T-helper 2 cell (primary cell): Measurements from ENCODE around the gene LRRC61.

Source experiments
- DNase-seq, 5 experiments: peaks; one replicate each; pipeline versions ENCODE4 v3.0.0 to v3.0.0-alpha.2; 2012 to 2022

LRRC61 gene

GRCh38 chr7:150332852-150333635 lies 9.9 kb downstream of the LRRC61 start:
- DNase-seq = no peak

- no peak for DNase-seq
These were observed 10.5 kb downstream of the LRRC61 start for GRCh38 chr7:150333659-150334058.

GRCh38 chr7:150334108-150334507 lies 11.0 kb downstream of the LRRC61 start:
- DNase-seq = no peak

- no peak for DNase-seq
These were observed 12.1 kb downstream of the LRRC61 start for GRCh38 chr7:150335108-150335773.

GRCh38 chr7:150335774-150336112 lies 12.6 kb downstream of the LRRC61 start:
- DNase-seq = no peak

- DNase-seq = no peak
These were observed 13.6 kb downstream of the LRRC61 start for GRCh38 chr7:150336746-150337145.

- no peak for DNase-seq
These were observed 14.0 kb downstream of the LRRC61 start for GRCh38 chr7:150337179-150337578.

GRCh38 chr7:150337659-150338081 lies 14.5 kb downstream of the LRRC61 start:
- no peak for DNase-seq

GRCh38 chr7:150338166-150338829 lies 15.1 kb downstream of the LRRC61 start:
- no peak for DNase-seq

- DNase-seq = no peak
These were observed 16.3 kb downstream of the LRRC61 start for GRCh38 chr7:150339409-150339809.

GRCh38 chr7:150340024-150340749 lies 17.0 kb downstream of the LRRC61 start:
- no peak for DNase-seq

- DNase-seq = no peak
These were observed 17.7 kb downstream of the LRRC61 start for GRCh38 chr7:150340875-150341262.

- DNase-seq = no peak
These were observed 18.3 kb downstream of the LRRC61 start, which contains the start of gene RARRES2 for GRCh38 chr7:150341263-150342120. RARRES2 (minus strand) TSS chr7:150341629; CDS start chr7:150340609, 1,020 bp downstream.

GRCh38 chr7:150342121-150342408 lies 18.9 kb downstream of the LRRC61 start:
- no peak for DNase-seq

- DNase-seq = no peak
These were observed 20.1 kb downstream of the LRRC61 start for GRCh38 chr7:150343225-150343624.

GRCh38 chr7:150344299-150344698 lies 21.1 kb downstream of the LRRC61 start:
- no peak for DNase-seq

- no peak for DNase-seq
These were observed 21.9 kb downstream of the LRRC61 start for GRCh38 chr7:150345012-150345411.

- no peak for DNase-seq
These were observed 23.8 kb downstream of the LRRC61 start for GRCh38 chr7:150346922-150347321.

GRCh38 chr7:150351587-150352194 lies 28.5 kb downstream of the LRRC61 start:
- DNase-seq = no peak

GRCh38 chr7:150355666-150356059 lies 32.5 kb downstream of the LRRC61 start:
- no peak for DNase-seq

GRCh38 chr7:150356265-150356897 lies 33.2 kb downstream of the LRRC61 start:
- peak in 2 of 5 experiments; percentile 43 to 67 for DNase-seq
